HG03469 (cell line): ENCODE results near the gene RIBC2.
"Not testable (repeated sequence)": the region's sequence is repeated elsewhere in the genome, so short reads cannot be mapped to it uniquely, and the experiment has no call there.

ENCODE experiments used
- ATAC-seq: cut with Tn5 transposase; IDR thresholded peaks from one replicate; pipeline ENCODE4 v1.9.1; 2021; ENCODE audit warnings: mild to moderate bottlenecking, moderate library complexity, moderate number of reproducible peaks; ENCODE audit not compliant: unreplicated experiment

The RIBC2 gene

GRCh38 chr22:45413368-45414211, at the start of gene RIBC2, which contains the start of gene SMC1B:
TSS of gene RIBC2 (plus strand) at chr22:45413693. CDS start at chr22:45413887, 194 bp downstream.
TSS of gene SMC1B (minus strand) at chr22:45413599. CDS start at chr22:45413567, 32 bp downstream.
- no peak for ATAC-seq

GRCh38 chr22:45366713-45367112, 46.8 kb upstream of the RIBC2 start:
- ATAC-seq = no peak

GRCh38 chr22:45373592-45373991, 39.9 kb upstream of the RIBC2 start:
- not testable (repeated sequence) for ATAC-seq

- ATAC-seq = no peak
Measured at GRCh38 chr22:45376009-45376408, 37.5 kb upstream of the RIBC2 start.

GRCh38 chr22:45376703-45377102, 36.8 kb upstream of the RIBC2 start:
- no peak for ATAC-seq

- no peak for ATAC-seq
Measured at GRCh38 chr22:45381348-45381747, 32.1 kb upstream of the RIBC2 start.

- no peak for ATAC-seq
Measured at GRCh38 chr22:45389546-45389945, 23.9 kb upstream of the RIBC2 start.

GRCh38 chr22:45397806-45398205, 15.7 kb upstream of the RIBC2 start:
- ATAC-seq = no peak

- no peak for ATAC-seq
Measured at GRCh38 chr22:45398214-45398613, 15.3 kb upstream of the RIBC2 start.

GRCh38 chr22:45399712-45400445, 13.6 kb upstream of the RIBC2 start:
- no peak for ATAC-seq

- no peak for ATAC-seq
Measured at GRCh38 chr22:45402466-45402985, 11.0 kb upstream of the RIBC2 start.

GRCh38 chr22:45407793-45408192, 5.7 kb upstream of the RIBC2 start:
- no peak for ATAC-seq

GRCh38 chr22:45413013-45413367, 503 bp upstream of the RIBC2 start:
- no peak for ATAC-seq

GRCh38 chr22:45418056-45418769, 4.7 kb downstream of the RIBC2 start:
- ATAC-seq = no peak

GRCh38 chr22:45418770-45419138, 5.3 kb downstream of the RIBC2 start:
- ATAC-seq = no peak

GRCh38 chr22:45420011-45420410, 6.5 kb downstream of the RIBC2 start:
- ATAC-seq = no peak

- ATAC-seq = no peak
Measured at GRCh38 chr22:45420539-45420938, 7.0 kb downstream of the RIBC2 start.

GRCh38 chr22:45421349-45422055, 8.0 kb downstream of the RIBC2 start:
- ATAC-seq = no peak

GRCh38 chr22:45422237-45422983, 8.9 kb downstream of the RIBC2 start:
- no peak for ATAC-seq

- ATAC-seq = no peak
Measured at GRCh38 chr22:45423524-45423923, 10.0 kb downstream of the RIBC2 start.
